C4-2B (cell line): ENCODE results near the gene CHRDL2.

Experiments used
- CTCF ChIP-seq: fragments of 450-650 bp; conservative IDR thresholded peaks from 2 replicates; pipeline ENCODE4 v1.5.1; 2017; ENCODE audit warnings: mild to moderate bottlenecking
- ZFX ChIP-seq: fragments of 450-650 bp; IDR thresholded peaks from 2 replicates; pipeline ENCODE4 v1.6.1; 2017

GRCh38 chr11:74683941-74684481, 47.2 kb downstream of the CHRDL2 start:
- TF ChIP-seq CTCF (no peak), ZFX (no peak)
